ENCODE measurements around the gene SPATA33. TPM values are rescaled to one million over a fixed set of nuclear protein-coding genes. Genes with fewer than 3 reads are reported as not detected.
"Not testable (repeated sequence)": the region's sequence is repeated elsewhere in the genome, so short reads cannot be mapped to it uniquely, and the experiment has no call there.

The SPATA33 gene
- total RNA-seq, 1 donor from 2014 or later, result 12.3 TPM

GRCh38 chr16:89668790-89669158 lies 11.1 kb downstream of the SPATA33 start:
- no peaks in the 10 kb centered on the region for H3K27me3 Mint-ChIP-seq (ENCODE audit: low read depth, unreplicated experiment)

GRCh38 chr16:89669755-89670154 lies 12.1 kb downstream of the SPATA33 start:
- Histone ChIP-seq H3K79me2 (ENCODE audit: insufficient read depth, low read length) (no peaks in the 10 kb centered on the region), H3K27ac (ENCODE audit: low read depth, low read length) (no peak overlapping the region), H3K27me3 (ENCODE audit: insufficient read depth, low read length) (no peaks in the 10 kb centered on the region), H4K20me1 (ENCODE audit: insufficient read depth, low read length) (no peaks in the 10 kb centered on the region), H3K9me3 (ENCODE audit: insufficient read depth, low read depth, low read length) (no peaks in the 10 kb centered on the region), H3K4me2 (ENCODE audit: low read length) (no peak overlapping the region), H3K9ac (ENCODE audit: low read length) (no peak overlapping the region), H3K36me3 (ENCODE audit: insufficient read depth, low read length) (no peaks in the 10 kb centered on the region), H3K4me3 (ENCODE audit: insufficient read depth, low read depth, low read length) (no peak overlapping the region), H2AFZ (ENCODE audit: low read depth, low read length) (no peak overlapping the region), H3K4me1 (ENCODE audit: insufficient read depth, low read length) (peaks cover 6% of the 10 kb centered on the region)
- no peak overlapping the region for H3K4me3 Mint-ChIP-seq (ENCODE audit: unreplicated experiment)
- FAIRE-seq (no peak), DNase-seq (ENCODE audit: low read depth) (no peak)
- no peak for TF ChIP-seq EZH2 (IDR thresholded peaks at IDR 0.05; ENCODE audit: insufficient read depth, low read length)
- no peak for TF ChIP-seq CTCF (IDR thresholded peaks at IDR 0.05; ENCODE audit: insufficient read depth, low read depth, low read length)
- H3K27me3 Mint-ChIP-seq (ENCODE audit: low read depth, unreplicated experiment), result no peaks in the 10 kb centered on the region
- peaks cover 26% of the 10 kb centered on the region for H3K36me3 Mint-ChIP-seq (ENCODE audit: low read depth, unreplicated experiment)
- H3K9me3 Mint-ChIP-seq (ENCODE audit: unreplicated experiment), result peaks cover under 1% of the 10 kb centered on the region
- no peak overlapping the region for H3K27ac Mint-ChIP-seq (ENCODE audit: unreplicated experiment)
- peaks cover 8% of the 10 kb centered on the region for H3K4me1 Mint-ChIP-seq (ENCODE audit: low read depth, unreplicated experiment)

More at GRCh38 chr16:89668790-89669158, 11.1 kb downstream of the SPATA33 start:
- H2AFZ ChIP-seq (ENCODE audit: low read depth, low read length), result no peak overlapping the region
- H3K4me1 ChIP-seq (ENCODE audit: insufficient read depth, low read length), result peaks cover 6% of the 10 kb centered on the region
- Mint-ChIP-seq H3K4me3 (ENCODE audit: unreplicated experiment) (no peak overlapping the region), H3K27ac (ENCODE audit: unreplicated experiment) (no peak overlapping the region), H3K4me1 (ENCODE audit: low read depth, unreplicated experiment) (peaks cover 8% of the 10 kb centered on the region), H3K9me3 (ENCODE audit: unreplicated experiment) (peaks cover 3% of the 10 kb centered on the region), H3K36me3 (ENCODE audit: low read depth, unreplicated experiment) (peaks cover 29% of the 10 kb centered on the region)
- TF ChIP-seq CTCF (IDR thresholded peaks at IDR 0.05; ENCODE audit: insufficient read depth, low read depth, low read length), result no peak
- no peak for TF ChIP-seq EZH2 (IDR thresholded peaks at IDR 0.05; ENCODE audit: insufficient read depth, low read length)
- H3K36me3 ChIP-seq (ENCODE audit: insufficient read depth, low read length), result no peaks in the 10 kb centered on the region
- no peak overlapping the region for H3K4me3 ChIP-seq (ENCODE audit: insufficient read depth, low read depth, low read length)
- FAIRE-seq (no peak), DNase-seq (ENCODE audit: low read depth) (no peak)
- no peak overlapping the region for H3K9ac ChIP-seq (ENCODE audit: low read length)
- no peak overlapping the region for H3K27ac ChIP-seq (ENCODE audit: low read depth, low read length)
- no peaks in the 10 kb centered on the region for H3K79me2 ChIP-seq (ENCODE audit: insufficient read depth, low read length)
- no peaks in the 10 kb centered on the region for H3K9me3 ChIP-seq (ENCODE audit: insufficient read depth, low read depth, low read length)
- H3K27me3 ChIP-seq (ENCODE audit: insufficient read depth, low read length), result no peaks in the 10 kb centered on the region
- H4K20me1 ChIP-seq (ENCODE audit: insufficient read depth, low read length), result no peaks in the 10 kb centered on the region
- H3K4me2 ChIP-seq (ENCODE audit: low read length), result no peak overlapping the region

GRCh38 chr16:89670496-89671431 lies 13.1 kb downstream of the SPATA33 start:
- Histone ChIP-seq H3K4me1 (ENCODE audit: insufficient read depth, low read length) (peaks cover 6% of the 10 kb centered on the region), H3K4me3 (ENCODE audit: insufficient read depth, low read depth, low read length) (no peak overlapping the region), H3K4me2 (ENCODE audit: low read length) (no peak overlapping the region), H3K79me2 (ENCODE audit: insufficient read depth, low read length) (no peaks in the 10 kb centered on the region), H4K20me1 (ENCODE audit: insufficient read depth, low read length) (no peaks in the 10 kb centered on the region), H3K27ac (ENCODE audit: low read depth, low read length) (no peak overlapping the region), H3K27me3 (ENCODE audit: insufficient read depth, low read length) (no peaks in the 10 kb centered on the region), H2AFZ (ENCODE audit: low read depth, low read length) (no peak overlapping the region), H3K36me3 (ENCODE audit: insufficient read depth, low read length) (no peaks in the 10 kb centered on the region), H3K9me3 (ENCODE audit: insufficient read depth, low read depth, low read length) (no peaks in the 10 kb centered on the region), H3K9ac (ENCODE audit: low read length) (no peak overlapping the region)
- peaks cover 26% of the 10 kb centered on the region for H3K36me3 Mint-ChIP-seq (ENCODE audit: low read depth, unreplicated experiment)
- H3K9me3 Mint-ChIP-seq (ENCODE audit: unreplicated experiment), result no peaks in the 10 kb centered on the region
- DNase-seq (ENCODE audit: low read depth) (peak; percentile 18), FAIRE-seq (no peak)
- H3K4me1 Mint-ChIP-seq (ENCODE audit: low read depth, unreplicated experiment), result peaks cover 8% of the 10 kb centered on the region
- H3K4me3 Mint-ChIP-seq (ENCODE audit: unreplicated experiment), result no peak overlapping the region
- TF ChIP-seq EZH2 (IDR thresholded peaks at IDR 0.05; ENCODE audit: insufficient read depth, low read length), result no peak
- TF ChIP-seq CTCF (IDR thresholded peaks at IDR 0.05; ENCODE audit: insufficient read depth, low read depth, low read length), result no peak
- H3K27me3 Mint-ChIP-seq (ENCODE audit: low read depth, unreplicated experiment), result no peaks in the 10 kb centered on the region
- H3K27ac Mint-ChIP-seq (ENCODE audit: unreplicated experiment), result peak overlapping the region; percentile 62

- H3K9ac ChIP-seq (ENCODE audit: low read length); H2AFZ ChIP-seq (ENCODE audit: low read depth, low read length); H3K27ac Mint-ChIP-seq (ENCODE audit: unreplicated experiment); H3K27me3 Mint-ChIP-seq (ENCODE audit: low read depth, unreplicated experiment); H3K36me3 ChIP-seq (ENCODE audit: insufficient read depth, low read length); H4K20me1 ChIP-seq (ENCODE audit: insufficient read depth, low read length); H3K4me1 Mint-ChIP-seq (ENCODE audit: low read depth, unreplicated experiment); H3K79me2 ChIP-seq (ENCODE audit: insufficient read depth, low read length); H3K9me3 ChIP-seq (ENCODE audit: insufficient read depth, low read depth, low read length); H3K9me3 Mint-ChIP-seq (ENCODE audit: unreplicated experiment); H3K27ac ChIP-seq (ENCODE audit: low read depth, low read length); H3K27me3 ChIP-seq (ENCODE audit: insufficient read depth, low read length); H3K4me2 ChIP-seq (ENCODE audit: low read length); H3K4me3 Mint-ChIP-seq (ENCODE audit: unreplicated experiment); H3K4me3 ChIP-seq (ENCODE audit: insufficient read depth, low read depth, low read length); DNase-seq (ENCODE audit: low read depth); H3K4me1 ChIP-seq (ENCODE audit: insufficient read depth, low read length); FAIRE-seq: not testable (repeated sequence)
- peaks cover 25% of the 10 kb centered on the region for H3K36me3 Mint-ChIP-seq (ENCODE audit: low read depth, unreplicated experiment)
Measured at GRCh38 chr16:89671565-89671964, 13.9 kb downstream of the SPATA33 start.

Data from astrocyte (in vitro differentiated cells and primary cell).